Measurements from ENCODE around the gene CAPZA1. TPM values are rescaled to one million over a fixed set of nuclear protein-coding genes. Genes with fewer than 3 reads are reported as not detected.

CAPZA1 gene
- total RNA-seq, 1 donor from 2014 or later: 20.7 TPM

- intact Hi-C loops (cut with DNase I): loop anchor here (2.0 kb wide), 1 partner anchor 33 kb away; the partner anchor contains the start of gene RHOC
- DNase-seq: peak; percentile 74
- peak; percentile 66 for ATAC-seq (ENCODE audit: poor library complexity)
Observed at GRCh38 chr1:112673592-112674439, 54.2 kb downstream of the CAPZA1 start.

DNA sequence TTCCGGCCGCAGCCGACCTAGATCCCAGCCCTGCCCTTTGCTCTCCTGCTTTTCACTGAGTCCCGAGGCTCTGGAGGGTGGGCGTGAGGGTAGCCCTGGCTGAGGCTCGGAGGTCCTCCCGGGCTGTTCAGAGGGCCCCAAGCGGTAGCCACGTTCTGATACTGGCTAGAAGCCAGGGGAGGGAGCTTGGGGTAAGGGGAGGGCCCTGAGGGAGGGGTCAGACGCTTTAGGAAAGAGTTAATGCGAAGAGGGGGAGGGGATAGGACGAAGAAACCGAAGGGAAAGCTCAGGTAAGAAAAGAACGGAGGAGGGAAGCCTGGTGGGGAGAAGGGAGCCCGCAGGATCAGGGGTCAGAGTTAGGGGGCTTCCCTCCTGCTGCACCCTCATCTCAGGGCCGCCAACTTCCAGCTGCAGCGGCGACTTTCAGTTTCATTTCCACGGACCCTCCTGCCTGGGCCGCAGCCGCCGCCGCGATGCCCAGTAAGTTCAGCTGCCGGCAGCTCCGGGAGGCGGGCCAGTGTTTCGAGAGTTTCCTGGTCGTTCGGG, 54.9 kb downstream of the CAPZA1 start, which contains the start of gene MOV10:
MOV10 (plus strand) TSS at position 220 of the 546 bp plus-strand sequence; CDS start at position 474, 254 bp downstream.
- intact Hi-C loops (cut with DNase I): loop anchor here (2.0 kb wide), 1 partner anchor 32 kb away; the partner anchor contains the start of gene RHOC
- DNase-seq (peak; percentile 87), ATAC-seq (ENCODE audit: poor library complexity) (peak; percentile 82)

- intact Hi-C loops (cut with DNase I): loop anchor here (2.0 kb wide), 1 partner anchor 32 kb away; the partner anchor contains the start of gene RHOC
- DNase-seq (peak; percentile 63), ATAC-seq (ENCODE audit: poor library complexity) (peak; percentile 79)
Observed at GRCh38 chr1:112674986-112675727, 55.5 kb downstream of the CAPZA1 start.

- ATAC-seq (ENCODE audit: poor library complexity) (no peak), DNase-seq (no peak)
- intact Hi-C loops (cut with DNase I): loop anchor here (2.0 kb wide), 1 partner anchor 31 kb away; the partner anchor contains the start of gene RHOC
Observed at GRCh38 chr1:112675728-112676381, 56.2 kb downstream of the CAPZA1 start.

GRCh38 chr1:112676543-112676942, 56.9 kb downstream of the CAPZA1 start:
- intact Hi-C loops (cut with DNase I): no loop called here

GRCh38 chr1:112677501-112677900, 57.9 kb downstream of the CAPZA1 start:
- DNase-seq (no peak), ATAC-seq (ENCODE audit: poor library complexity) (no peak)
- intact Hi-C loops (cut with DNase I): no loop called here

More at GRCh38 chr1:112676543-112676942, 56.9 kb downstream of the CAPZA1 start:
- DNase-seq: no peak
- ATAC-seq (ENCODE audit: poor library complexity): no peak

DNA sequence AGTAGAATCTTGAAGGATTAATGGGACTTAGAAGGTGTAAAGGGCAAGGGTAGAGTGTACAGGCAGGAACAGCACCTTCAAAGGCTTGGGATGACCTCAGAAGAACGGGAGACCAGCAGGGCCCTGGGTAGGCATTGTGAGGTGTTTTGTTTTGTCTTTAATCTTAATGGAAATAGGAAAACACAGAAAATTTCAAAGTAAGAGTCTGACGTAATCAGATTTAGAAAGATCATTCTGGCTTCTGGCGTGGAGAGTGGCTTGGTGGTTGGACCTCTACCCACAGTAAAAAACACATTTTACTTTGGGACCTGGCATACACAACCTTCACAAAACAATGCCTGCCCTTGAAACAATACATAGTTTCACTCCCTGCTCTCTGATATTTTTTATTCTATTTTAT, 59.0 kb downstream of the CAPZA1 start:
- no peak for DNase-seq
- intact Hi-C loops (cut with DNase I): no loop called here
- ATAC-seq (ENCODE audit: poor library complexity): no peak

DNA sequence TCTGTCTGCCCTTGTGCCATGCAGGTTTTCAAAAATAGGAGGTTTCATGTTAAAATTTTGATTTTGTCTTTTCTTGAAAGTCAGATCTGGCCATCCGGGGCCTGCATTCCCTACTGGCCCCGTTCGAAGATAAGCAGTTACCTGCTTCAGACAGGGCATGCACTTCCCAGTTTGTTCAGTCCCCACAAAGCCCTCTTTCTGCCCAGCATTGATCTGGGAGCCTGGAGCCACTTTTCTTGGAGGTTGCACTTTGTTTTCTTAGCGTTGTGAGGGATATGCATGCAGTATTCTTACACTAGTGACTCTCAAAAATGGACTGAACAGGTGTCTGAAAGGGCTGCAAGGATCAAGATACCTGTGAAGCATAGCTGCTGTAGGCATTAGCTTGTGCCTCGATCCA, 66.3 kb downstream of the CAPZA1 start:
- DNase-seq (no peak), ATAC-seq (ENCODE audit: poor library complexity) (no peak)
- intact Hi-C loops (cut with DNase I): no loop called here

DNA sequence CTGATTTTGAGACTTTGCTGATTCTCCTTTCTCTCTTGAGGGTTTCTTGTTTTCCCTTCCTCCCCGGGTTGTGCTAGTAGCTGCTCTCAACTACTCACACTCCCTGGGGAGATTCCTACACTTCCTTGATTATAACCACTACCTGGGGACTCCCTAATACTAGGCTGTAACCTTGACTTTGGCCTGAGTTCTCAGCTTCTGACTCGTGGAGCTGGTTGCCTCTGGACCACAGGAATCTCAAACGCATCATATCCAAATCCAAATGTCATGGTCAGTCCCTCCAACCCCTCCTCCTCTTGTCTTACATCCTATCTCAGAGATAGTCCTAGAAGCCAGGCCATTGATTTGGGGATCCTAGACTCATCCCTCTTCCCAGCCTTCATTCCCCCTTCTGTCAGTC, 66.8 kb downstream of the CAPZA1 start:
- intact Hi-C loops (cut with DNase I): no loop called here
- ATAC-seq (ENCODE audit: poor library complexity) (no peak), DNase-seq (no peak)

- DNase-seq (no peak), ATAC-seq (ENCODE audit: poor library complexity) (no peak)
- intact Hi-C loops (cut with DNase I): no loop called here
Observed at GRCh38 chr1:112686835-112687234, 67.2 kb downstream of the CAPZA1 start.

- intact Hi-C loops (cut with DNase I): no loop called here
- DNase-seq: no peak
- ATAC-seq (ENCODE audit: poor library complexity): no peak
Observed at GRCh38 chr1:112687361-112687760, 67.7 kb downstream of the CAPZA1 start.

DNA sequence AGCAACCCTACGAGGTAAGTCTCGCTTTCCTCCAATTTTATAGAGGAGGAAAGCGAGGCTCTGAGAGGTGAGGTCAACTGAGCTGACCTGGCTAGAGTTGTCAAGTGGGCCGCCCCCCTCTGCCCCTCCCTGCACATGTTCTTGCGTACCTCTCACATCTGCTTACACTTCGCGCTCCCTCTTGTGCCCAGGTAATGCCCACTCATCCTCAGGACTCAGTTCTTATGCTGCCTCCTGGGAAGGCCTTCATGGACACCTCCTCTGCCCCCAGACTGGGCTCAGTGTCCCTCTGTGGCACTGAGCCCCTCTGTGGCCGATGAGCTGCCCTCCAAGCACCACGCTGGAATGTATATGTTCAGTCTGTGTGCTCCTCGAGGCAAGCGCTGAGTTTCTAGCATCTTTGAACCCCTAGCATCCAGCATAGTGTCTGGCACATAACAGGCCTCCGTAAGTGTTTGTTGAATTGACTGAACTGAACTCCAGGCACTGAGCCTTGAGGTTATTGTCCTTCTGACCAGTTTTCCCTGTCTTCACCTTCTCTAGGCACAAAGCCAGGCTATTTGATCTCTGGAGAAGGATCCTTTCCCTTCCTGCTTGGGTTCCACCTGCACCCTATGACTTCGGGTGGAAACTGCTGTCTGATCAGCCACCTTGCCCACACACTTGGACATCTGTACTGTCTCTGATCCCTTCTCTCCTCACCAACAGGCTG, 68.3 kb downstream of the CAPZA1 start:
- intact Hi-C loops (cut with DNase I): no loop called here
- ATAC-seq (ENCODE audit: poor library complexity) (no peak), DNase-seq (no peak)

- ATAC-seq (ENCODE audit: poor library complexity): peak; percentile 56
- intact Hi-C loops (cut with DNase I): no loop called here
- DNase-seq: peak; percentile 65
Observed at GRCh38 chr1:112688781-112689193, 69.2 kb downstream of the CAPZA1 start.

- intact Hi-C loops (cut with DNase I): no loop called here
- DNase-seq (no peak), ATAC-seq (ENCODE audit: poor library complexity) (peak; percentile 26)
Observed at GRCh38 chr1:112689196-112689841, 69.7 kb downstream of the CAPZA1 start.

DNA sequence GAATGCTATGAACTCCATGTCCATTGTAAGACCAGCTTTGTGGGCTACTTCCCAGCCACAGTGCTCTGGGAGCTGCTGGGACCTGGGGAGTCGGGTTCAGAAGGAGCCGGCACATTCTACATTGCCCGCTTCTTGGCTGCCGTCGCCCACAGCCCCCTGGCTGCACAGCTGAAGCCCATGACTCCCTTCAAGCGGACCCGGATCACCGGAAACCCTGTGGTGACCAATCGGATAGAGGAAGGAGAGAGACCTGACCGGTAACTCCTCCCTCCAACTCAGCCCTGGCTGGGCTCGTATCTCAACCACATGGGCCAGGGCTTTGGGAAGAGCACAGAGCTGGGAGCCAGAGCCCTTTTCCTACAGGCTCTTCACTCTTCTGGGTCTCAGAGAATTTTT, 70.2 kb downstream of the CAPZA1 start:
- intact Hi-C loops (cut with DNase I): no loop called here
- ATAC-seq (ENCODE audit: poor library complexity) (no peak), DNase-seq (no peak)

DNA sequence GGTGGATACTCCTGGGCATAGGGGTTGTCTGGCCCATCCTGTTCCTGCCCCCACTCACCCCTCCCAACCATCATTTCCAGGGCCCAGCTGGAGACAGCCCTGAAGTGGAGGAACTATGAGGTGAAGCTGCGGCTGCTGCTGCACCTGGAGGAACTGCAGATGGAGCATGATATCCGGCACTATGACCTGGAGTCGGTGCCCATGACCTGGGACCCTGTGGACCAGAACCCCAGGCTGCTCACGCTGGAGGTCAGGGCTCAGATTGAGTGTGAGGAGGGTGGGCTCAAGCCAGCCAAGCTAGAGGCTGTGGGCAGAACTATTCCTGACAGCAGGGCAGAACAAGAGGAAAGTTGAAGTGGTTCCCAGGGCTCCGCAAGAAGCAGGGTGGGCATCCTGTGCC, 73.0 kb downstream of the CAPZA1 start:
- intact Hi-C loops (cut with DNase I): no loop called here
- no peak for ATAC-seq (ENCODE audit: poor library complexity)
- DNase-seq: no peak

GRCh38 chr1:112693821-112694220, 74.2 kb downstream of the CAPZA1 start:
- no peak for DNase-seq
- intact Hi-C loops (cut with DNase I): no loop called here

More at GRCh38 chr1:112693821-112694220, 74.2 kb downstream of the CAPZA1 start:
- no peak for ATAC-seq (ENCODE audit: poor library complexity)
